H4 (cell line): Measurements from ENCODE around the gene EGFL8. TPM values are rescaled to one million over a fixed set of nuclear protein-coding genes. Genes with fewer than 3 reads are reported as not detected.
"Not testable (repeated sequence)": the region's sequence is repeated elsewhere in the genome, so short reads cannot be mapped to it uniquely, and the experiment has no call there.

Source experiments
- DNase-seq: peaks from one replicate; pipeline ENCODE4 v3.0.0-alpha.2; 2015; ENCODE audit warnings: low spot score
- total RNA-seq: library from RNA; depleted of rRNA; stranded (reverse); fragments of >200 nt; shearing (Covaris generic); gene quantifications from 2 replicates; pipeline ENCODE4 v1.2.3, GENCODE V29; 2014

EGFL8 gene
- total RNA-seq, 1 experiment from 2014 or later: 0.43 TPM

- no peak for DNase-seq
Measured at GRCh38 chr6:32183483-32184083, 19.2 kb downstream of the EGFL8 start.

GRCh38 chr6:32184084-32184640, 19.8 kb downstream of the EGFL8 start, which contains the start of gene AGER:
AGER (minus strand) TSS chr6:32184253; CDS start chr6:32184222, 31 bp downstream.
- DNase-seq: no peak

GRCh38 chr6:32185681-32186131, 21.3 kb downstream of the EGFL8 start:
- DNase-seq: peak; percentile 86

- not testable (repeated sequence) for DNase-seq
Measured at GRCh38 chr6:32186151-32186840, 21.9 kb downstream of the EGFL8 start.

- no peak for DNase-seq
Measured at GRCh38 chr6:32187009-32187709, 22.8 kb downstream of the EGFL8 start.

GRCh38 chr6:32187725-32188380, 23.5 kb downstream of the EGFL8 start:
- DNase-seq: not testable (repeated sequence)

- no peak for DNase-seq
Measured at GRCh38 chr6:32188381-32189068, 24.1 kb downstream of the EGFL8 start.

GRCh38 chr6:32189069-32189741, 24.8 kb downstream of the EGFL8 start:
- DNase-seq: no peak

- DNase-seq: no peak
Measured at GRCh38 chr6:32189742-32190053, 25.3 kb downstream of the EGFL8 start.

- peak; percentile 86 for DNase-seq
Measured at GRCh38 chr6:32190054-32190851, 25.9 kb downstream of the EGFL8 start, which contains the start of gene PBX2. PBX2 (minus strand) TSS chr6:32190202; CDS start chr6:32189915, 287 bp downstream.

- no peak for DNase-seq
Measured at GRCh38 chr6:32190911-32191677, 26.7 kb downstream of the EGFL8 start.

- no peak for DNase-seq
Measured at GRCh38 chr6:32191696-32192607, 27.6 kb downstream of the EGFL8 start.

- DNase-seq: peak; percentile 55
Measured at GRCh38 chr6:32192608-32193039, 28.2 kb downstream of the EGFL8 start, which contains the start of gene GPSM3. GPSM3 (minus strand) TSS chr6:32192643; CDS start chr6:32192513, 130 bp downstream.

GRCh38 chr6:32193096-32193495, 28.7 kb downstream of the EGFL8 start:
- not testable (repeated sequence) for DNase-seq

- DNase-seq: no peak
Measured at GRCh38 chr6:32194388-32194787, 30.0 kb downstream of the EGFL8 start.

GRCh38 chr6:32194825-32195651, 30.6 kb downstream of the EGFL8 start:
- peak; percentile 69 for DNase-seq

GRCh38 chr6:32195652-32195901, 31.2 kb downstream of the EGFL8 start:
- peak; percentile 99 for DNase-seq
